ENCODE measurements around the gene WDR45B. TPM values are rescaled to one million over a fixed set of nuclear protein-coding genes. Genes with fewer than 3 reads are reported as not detected.

The WDR45B gene
- polyA plus RNA-seq, 1 of the 3 experiments (the other 2 are of a cell fraction), result 171 TPM

DNA sequence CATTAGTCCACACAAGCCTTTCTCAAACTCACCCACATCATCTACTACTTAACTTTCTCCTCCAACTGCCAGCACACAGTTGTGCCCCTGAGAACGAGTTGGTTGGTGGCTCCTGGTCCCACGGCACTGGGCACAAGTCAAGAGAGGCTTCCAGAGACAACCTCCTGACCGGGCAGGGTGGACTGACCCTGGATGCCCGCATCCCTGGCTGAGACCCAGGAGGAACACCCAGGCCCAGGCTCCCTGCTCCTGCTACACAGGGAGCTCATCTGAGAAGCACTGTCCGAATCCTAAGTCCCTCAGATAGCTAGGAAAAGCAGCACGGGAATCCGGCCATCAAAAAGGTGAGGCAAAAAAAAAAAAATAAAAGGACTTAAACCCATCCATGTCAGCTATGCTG lies 29.0 kb downstream of the WDR45B start:
- peaks cover 68 to 75% of the 10 kb centered on the region in 2 experiments for H3K36me3 ChIP-seq (replicated peaks in 1 of 2; ENCODE audit: control insufficient read depth in 1 of 2, insufficient read depth in 2 of 2, low read length in 1 of 2)
- no peak overlapping the region for H3K9ac ChIP-seq
- H3K27me3 ChIP-seq (ENCODE audit: insufficient read depth), result no peaks in the 10 kb centered on the region
- H3K4me3 ChIP-seq (ENCODE audit: low read depth in 2 of 2, low read length in 1 of 2), result no peak overlapping the region
- 0 out of 2 replicates have a peak, but pooled peaks cover 7% of the 10 kb centered on the region for H4K20me1 ChIP-seq (ENCODE audit: insufficient read depth)
- no peak overlapping the region for H3K27ac ChIP-seq (ENCODE audit: low read depth in 2 of 2, low read length in 1 of 2)
- 96% methylated on average over 7 of the region's 7 CpGs for WGBS (ENCODE audit: low lambda C conversion rate)
- ChIA-PET POLR2A (no interaction called here), CTCF (interaction anchor here (1.1 kb wide), 1 partner anchor 16 kb away, joined by 3 read pairs; no protein-coding TSS in a partner anchor)
- H3K9me2 ChIP-seq, result no peaks in the 10 kb centered on the region
- H3K4me2 ChIP-seq, result no peak overlapping the region
- H3K9me3 ChIP-seq, result no peaks in the 10 kb centered on the region
- no peak overlapping the region for H2AFZ ChIP-seq (ENCODE audit: low read depth)
- DNase-seq, result no peak
- peaks cover 6% of the 10 kb centered on the region; the same call in 1 of the 2 replicates for H3K79me2 ChIP-seq (ENCODE audit: insufficient read depth)
- peaks cover 3% of the 10 kb centered on the region for H3F3A ChIP-seq (replicated peaks; ENCODE audit: insufficient read depth)
- no peak for TF ChIP-seq EP300 (IDR thresholded peaks at IDR 0.05; ENCODE audit: borderline replicate concordance in 1 of 2, low read depth in 1 of 2, low read length in 1 of 2)
- TF ChIP-seq, protein P1, sequence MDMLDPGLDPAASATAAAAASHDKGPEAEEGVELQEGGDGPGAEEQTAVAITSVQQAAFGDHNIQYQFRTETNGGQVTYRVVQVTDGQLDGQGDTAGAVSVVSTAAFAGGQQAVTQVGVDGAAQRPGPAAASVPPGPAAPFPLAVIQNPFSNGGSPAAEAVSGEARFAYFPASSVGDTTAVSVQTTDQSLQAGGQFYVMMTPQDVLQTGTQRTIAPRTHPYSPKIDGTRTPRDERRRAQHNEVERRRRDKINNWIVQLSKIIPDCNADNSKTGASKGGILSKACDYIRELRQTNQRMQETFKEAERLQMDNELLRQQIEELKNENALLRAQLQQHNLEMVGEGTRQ (IDR thresholded peaks at IDR 0.05; ENCODE audit: borderline replicate concordance, low read depth, low read length), result no peak
- no peak for TF ChIP-seq POLR2AphosphoS5 (IDR thresholded peaks at IDR 0.05; ENCODE audit: low read depth, low read length)
- TF ChIP-seq EZH2phosphoT487 (IDR thresholded peaks at IDR 0.05; ENCODE audit: borderline replicate concordance, low read depth), result no peak
- no peak for TF ChIP-seq ELF1 (IDR thresholded peaks at IDR 0.05)
- TF ChIP-seq RCOR1 (IDR thresholded peaks at IDR 0.05; ENCODE audit: low read length), result no peak
- TF ChIP-seq YY1 (IDR thresholded peaks at IDR 0.05; ENCODE audit: low read depth), result no peak
- TF ChIP-seq RAD21 (IDR thresholded peaks at IDR 0.05; ENCODE audit: low read length), result no peak
- TF ChIP-seq MEF2A (IDR thresholded peaks at IDR 0.05; ENCODE audit: borderline replicate concordance, low read depth), result no peak
- no peak for TF ChIP-seq FOSL2 (IDR thresholded peaks at IDR 0.05; ENCODE audit: borderline replicate concordance, low read depth)
- no peak for TF ChIP-seq GATA2 (CRISPR knock-in tag; IDR thresholded peaks at IDR 0.05)
- TF ChIP-seq NFIC (IDR thresholded peaks at IDR 0.05; ENCODE audit: borderline replicate concordance), result no peak
- TF ChIP-seq JUND (IDR thresholded peaks at IDR 0.05), result no peak
- TF ChIP-seq, protein P2, sequence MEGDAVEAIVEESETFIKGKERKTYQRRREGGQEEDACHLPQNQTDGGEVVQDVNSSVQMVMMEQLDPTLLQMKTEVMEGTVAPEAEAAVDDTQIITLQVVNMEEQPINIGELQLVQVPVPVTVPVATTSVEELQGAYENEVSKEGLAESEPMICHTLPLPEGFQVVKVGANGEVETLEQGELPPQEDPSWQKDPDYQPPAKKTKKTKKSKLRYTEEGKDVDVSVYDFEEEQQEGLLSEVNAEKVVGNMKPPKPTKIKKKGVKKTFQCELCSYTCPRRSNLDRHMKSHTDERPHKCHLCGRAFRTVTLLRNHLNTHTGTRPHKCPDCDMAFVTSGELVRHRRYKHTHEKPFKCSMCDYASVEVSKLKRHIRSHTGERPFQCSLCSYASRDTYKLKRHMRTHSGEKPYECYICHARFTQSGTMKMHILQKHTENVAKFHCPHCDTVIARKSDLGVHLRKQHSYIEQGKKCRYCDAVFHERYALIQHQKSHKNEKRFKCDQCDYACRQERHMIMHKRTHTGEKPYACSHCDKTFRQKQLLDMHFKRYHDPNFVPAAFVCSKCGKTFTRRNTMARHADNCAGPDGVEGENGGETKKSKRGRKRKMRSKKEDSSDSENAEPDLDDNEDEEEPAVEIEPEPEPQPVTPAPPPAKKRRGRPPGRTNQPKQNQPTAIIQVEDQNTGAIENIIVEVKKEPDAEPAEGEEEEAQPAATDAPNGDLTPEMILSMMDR (IDR thresholded peaks at IDR 0.05), result no peak
- TF ChIP-seq NRF1 (IDR thresholded peaks at IDR 0.05; ENCODE audit: low read depth, low read length), result no peak
- H3K4me1 ChIP-seq (ENCODE audit: control insufficient read depth in 1 of 2, insufficient read depth in 2 of 2, low read depth in 1 of 2, low read length in 1 of 2), result no peaks in the 10 kb centered on the region

DNA sequence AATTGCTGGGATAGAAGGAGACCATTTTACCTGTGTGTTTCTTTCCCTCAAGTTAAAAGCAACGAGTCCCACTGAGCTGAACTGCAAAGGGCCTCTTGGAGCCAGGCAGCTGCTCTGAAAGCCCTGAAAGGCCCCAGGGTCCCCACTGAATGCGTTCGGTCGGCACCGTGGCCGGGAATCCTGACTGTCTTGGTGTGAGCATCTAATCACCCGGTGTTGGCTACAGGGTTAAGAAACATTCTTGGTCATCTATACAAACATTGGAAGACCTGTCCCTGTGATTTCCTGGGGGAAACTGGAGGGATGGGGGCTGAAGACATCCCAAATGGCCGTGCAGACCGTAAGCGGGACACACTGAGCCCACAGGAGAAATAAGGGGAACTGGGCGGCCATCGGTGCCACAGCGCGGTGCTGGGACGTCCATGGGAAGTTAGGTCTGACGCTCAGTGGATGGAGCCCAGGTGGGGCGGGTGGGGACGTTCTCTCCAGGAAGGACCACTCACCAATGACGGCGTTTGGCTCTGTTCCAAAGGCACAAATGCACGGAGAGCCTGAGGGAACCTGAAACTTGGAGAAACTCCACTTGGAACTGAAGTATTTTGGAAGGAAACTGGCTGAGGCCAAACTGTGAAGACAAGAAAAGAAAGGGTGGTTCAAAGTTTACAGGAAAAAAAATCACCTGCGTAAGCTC lies 32.1 kb downstream of the WDR45B start:
- TF ChIP-seq CHD2 (IDR thresholded peaks at IDR 0.05; ENCODE audit: low read length, partially characterized antibody) (no peak), TAF1 (IDR thresholded peaks at IDR 0.05; ENCODE audit: borderline replicate concordance, low read depth, low read length) (no peak), JUND (IDR thresholded peaks at IDR 0.05) (no peak), RCOR1 (IDR thresholded peaks at IDR 0.05; ENCODE audit: low read length) (no peak), SMC3 (IDR thresholded peaks at IDR 0.05; ENCODE audit: low read depth, low read length) (no peak), FOSL2 (IDR thresholded peaks at IDR 0.05; ENCODE audit: borderline replicate concordance, low read depth) (no peak), RAD21 (IDR thresholded peaks at IDR 0.05; ENCODE audit: low read length) (no peak), FOXM1 (IDR thresholded peaks at IDR 0.05; ENCODE audit: low read depth) (no peak), EP300 (IDR thresholded peaks at IDR 0.05; ENCODE audit: borderline replicate concordance in 1 of 2, low read depth in 1 of 2, low read length in 1 of 2) (no peak), TCF12 (IDR thresholded peaks at IDR 0.05) (no peak), NRF1 (IDR thresholded peaks at IDR 0.05; ENCODE audit: low read depth, low read length) (no peak), MXI1 (IDR thresholded peaks at IDR 0.05; ENCODE audit: low read depth, low read length) (no peak), POLR2AphosphoS5 (IDR thresholded peaks at IDR 0.05; ENCODE audit: low read depth, low read length) (no peak)
- TF ChIP-seq, protein P3, sequence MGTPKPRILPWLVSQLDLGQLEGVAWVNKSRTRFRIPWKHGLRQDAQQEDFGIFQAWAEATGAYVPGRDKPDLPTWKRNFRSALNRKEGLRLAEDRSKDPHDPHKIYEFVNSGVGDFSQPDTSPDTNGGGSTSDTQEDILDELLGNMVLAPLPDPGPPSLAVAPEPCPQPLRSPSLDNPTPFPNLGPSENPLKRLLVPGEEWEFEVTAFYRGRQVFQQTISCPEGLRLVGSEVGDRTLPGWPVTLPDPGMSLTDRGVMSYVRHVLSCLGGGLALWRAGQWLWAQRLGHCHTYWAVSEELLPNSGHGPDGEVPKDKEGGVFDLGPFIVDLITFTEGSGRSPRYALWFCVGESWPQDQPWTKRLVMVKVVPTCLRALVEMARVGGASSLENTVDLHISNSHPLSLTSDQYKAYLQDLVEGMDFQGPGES (IDR thresholded peaks at IDR 0.05; ENCODE audit: low read depth, low read length), result no peak
- H3F3A ChIP-seq (replicated peaks; ENCODE audit: insufficient read depth), result peaks cover 9% of the 10 kb centered on the region
- POLR2A ChIA-PET, result no interaction called here
- no peaks in the 10 kb centered on the region for H3K9me3 ChIP-seq
- H3K9ac ChIP-seq, result no peak overlapping the region
- H3K4me1 ChIP-seq (ENCODE audit: control insufficient read depth in 1 of 2, insufficient read depth in 2 of 2, low read depth in 1 of 2, low read length in 1 of 2), result peaks cover 0 to 12% of the 10 kb centered on the region in 2 experiments; a peak in 2 of 4 replicates
- H3K4me3 ChIP-seq (ENCODE audit: low read depth in 2 of 2, low read length in 1 of 2), result no peak overlapping the region
- peaks cover 50 to 60% of the 10 kb centered on the region in 2 experiments for H3K36me3 ChIP-seq (replicated peaks in 1 of 2; ENCODE audit: control insufficient read depth in 1 of 2, insufficient read depth in 2 of 2, low read length in 1 of 2)
- H3K79me2 ChIP-seq (ENCODE audit: insufficient read depth), result no peaks in the 10 kb centered on the region; the same call in 1 of the 2 replicates
- H3K9me2 ChIP-seq, result no peaks in the 10 kb centered on the region
- no peak overlapping the region for H3K4me2 ChIP-seq
- no peak overlapping the region for H3K27ac ChIP-seq (ENCODE audit: low read depth in 2 of 2, low read length in 1 of 2)
- no peaks in the 10 kb centered on the region for H4K20me1 ChIP-seq (ENCODE audit: insufficient read depth)
- CTCF ChIA-PET, result interaction anchor here (0.6 to 1.9 kb wide), 5 partner anchors 15 to 173 kb away, joined by 3 to 6 read pairs (median 3); no protein-coding TSS in a partner anchor
- H3K27me3 ChIP-seq (ENCODE audit: insufficient read depth), result no peaks in the 10 kb centered on the region
- H2AFZ ChIP-seq (ENCODE audit: low read depth), result no peak overlapping the region
- no peak for DNase-seq
- WGBS (ENCODE audit: low lambda C conversion rate), result 91% methylated on average over 22 of the region's 22 CpGs

Data from SK-N-SH (cell line).